OCI-LY7 (cell line): ENCODE data around the gene SBNO1. TPM values are rescaled to one million over a fixed set of nuclear protein-coding genes. Genes with fewer than 3 reads are reported as not detected.
A peak's percentile ranks its signal among the peaks of the same experiment; 100 is the strongest.

Source experiments
- BruUV-seq: library from RNA; stranded (reverse); fragments of 400-500 nt; replicated peaks from 2 replicates; lab custom pipeline; 2021; lab: Mats Ljungman, UMichigan
- CTCF ChIA-PET: fragments of 300-600 bp; sonication (Branson Sonifier 250); formaldehyde crosslinking; loops from one replicate; lab custom pipeline; 2022; ENCODE audit warnings: antibody characterized with exemption; ENCODE audit not compliant: unreplicated experiment; lab: Charles Lee
- POLR2A ChIA-PET: fragments of 300-600 bp; sonication (Branson Sonifier 250); formaldehyde crosslinking; loops from one replicate; lab custom pipeline; 2022; ENCODE audit warnings: antibody characterized with exemption; lab: Charles Lee
- DNase-seq: peaks from one replicate; pipeline ENCODE4 v3.0.0-alpha.2; 2015; ENCODE audit warnings: low spot score
- H2AFZ ChIP-seq: fragments of 200-600 bp; sonication (generic), shearing (Covaris generic); 2 replicates; pipeline ENCODE4 v1.6.1; 2014; ENCODE audit warnings: mild to moderate bottlenecking, antibody characterized with exemption, low read length, moderate library complexity
- H3K27ac ChIP-seq: fragments of 200-600 bp; sonication (generic); 2 replicates; pipeline ENCODE4 v1.5.1; 2014; ENCODE audit warnings: mixed run types, low read depth, mild to moderate bottlenecking, moderate library complexity, low read length, inconsistent platforms; ENCODE audit not compliant: poor library complexity, severe bottlenecking
- H3K36me3 ChIP-seq: fragments of 200-600 bp; sonication (generic); 2 replicates; pipeline ENCODE4 v1.6.1; 2014; ENCODE audit warnings: mild to moderate bottlenecking, antibody characterized with exemption, low read length, moderate library complexity, mixed read lengths; ENCODE audit not compliant: insufficient read depth
- H3K4me1 ChIP-seq: fragments of 200-600 bp; sonication (generic); 2 replicates; pipeline ENCODE4 v1.5.1; 2014; ENCODE audit warnings: mild to moderate bottlenecking, low read length; ENCODE audit not compliant: insufficient read depth, poor library complexity, severe bottlenecking
- H3K4me2 ChIP-seq: fragments of 200-600 bp; sonication (generic); 2 replicates; pipeline ENCODE4 v1.6.1; 2014; ENCODE audit warnings: mild to moderate bottlenecking, low read length
- H3K4me3 ChIP-seq: fragments of 200-600 bp; sonication (generic); 2 replicates; pipeline ENCODE4 v1.5.1; 2014; ENCODE audit warnings: mild to moderate bottlenecking, low read depth, low read length; ENCODE audit not compliant: poor library complexity, severe bottlenecking
- H3K79me2 ChIP-seq: fragments of 200-600 bp; sonication (generic); 2 replicates; pipeline ENCODE4 v1.6.1; 2016; ENCODE audit warnings: low read depth, mild to moderate bottlenecking, low read length, moderate library complexity, mixed read lengths; ENCODE audit not compliant: insufficient read depth
- H3K9me2 ChIP-seq: fragments of 200-600 bp; sonication (generic); 2 replicates; pipeline ENCODE4 v1.6.1; 2016; ENCODE audit warnings: mild to moderate bottlenecking, low read length, mixed read lengths; ENCODE audit not compliant: insufficient read depth
- H3K9me3 ChIP-seq: fragments of 200-600 bp; sonication (generic); 2 replicates; pipeline ENCODE4 v1.6.1; 2014; ENCODE audit warnings: mild to moderate bottlenecking, mixed run types, low read length, mixed read lengths
- H4K20me1 ChIP-seq: fragments of 200-600 bp; sonication (generic); 2 replicates; pipeline ENCODE4 v1.6.1; 2014; ENCODE audit warnings: mild to moderate bottlenecking, antibody characterized with exemption, low read length, moderate library complexity, mixed read lengths; ENCODE audit not compliant: insufficient read depth
- CTCF ChIP-seq: fragments of 200-600 bp; sonication (generic); conservative IDR thresholded peaks from 2 replicates; pipeline ENCODE4 v1.5.1; 2014; ENCODE audit warnings: mild to moderate bottlenecking, antibody characterized with exemption, low read length, moderate library complexity, mixed read lengths
- EZH2phosphoT487 ChIP-seq: fragments of 200-600 bp; sonication (generic); IDR thresholded peaks from 2 replicates; pipeline ENCODE4 v1.6.1; 2018; ENCODE audit warnings: low read depth, borderline replicate concordance, mild to moderate bottlenecking, mixed run types, antibody characterized with exemption, low read length, moderate library complexity, mixed read lengths
- intact Hi-C: fragments of 100-400 bp; cut with micrococcal nuclease; formaldehyde crosslinking; loops from one replicate; pipeline ENCODE4 v1.10.0; 2022; ENCODE audit not compliant: unreplicated experiment
- total RNA-seq, 2 experiments: library from RNA; depleted of rRNA in 1 of 2; stranded (reverse); fragments of >200 nt in 1 of 2; shearing (Covaris generic) in 1 of 2; gene quantifications; 2 replicates each; pipeline ENCODE4 v1.2.3, GENCODE V29; 2014 to 2022

Gene SBNO1
- total RNA-seq, 2 experiments from 2014 or later: 23.7 to 57.3 TPM

DNA sequence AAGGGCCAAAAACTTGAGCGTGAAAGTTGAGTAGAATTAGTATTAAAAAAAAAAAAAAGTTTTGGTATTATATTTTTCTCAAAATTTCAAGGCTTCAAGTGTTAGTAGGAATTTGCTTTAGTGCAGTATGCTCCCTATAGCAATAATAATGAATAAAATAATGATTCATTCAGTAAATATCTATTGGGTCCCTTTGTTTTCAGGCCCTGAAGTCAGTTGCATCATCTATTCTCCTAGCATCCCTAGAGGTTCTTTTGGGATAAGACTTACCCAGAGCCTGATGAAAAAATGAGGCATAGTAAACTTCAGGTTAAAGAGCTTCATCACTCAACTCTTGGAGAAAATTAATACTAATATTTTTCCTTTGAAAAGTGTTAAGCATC, 20.3 kb upstream of the SBNO1 start:
- Histone ChIP-seq H3K9me3 (no peaks in the 10 kb centered on the region), H3K9me2 (no peaks in the 10 kb centered on the region), H3K4me3 (peak overlapping the region; percentile 91), H3K27ac (no peak overlapping the region), H4K20me1 (no peaks in the 10 kb centered on the region), H2AFZ (no peak overlapping the region), H3K79me2 (peaks cover 45% of the 10 kb centered on the region), H3K36me3 (peaks cover 5% of the 10 kb centered on the region; the same call in 1 of the 2 replicates), H3K4me2 (peak overlapping the region; percentile 84), H3K4me1 (peaks cover 39% of the 10 kb centered on the region)
- TF ChIP-seq EZH2phosphoT487: no peak
- TF ChIP-seq CTCF: no peak
- ChIA-PET CTCF (no interaction called here), POLR2A (interaction anchor here (0.5 to 2.1 kb wide), 4 partner anchors 20 to 1498 kb away, joined by 3 to 12 read pairs (median 5); partner anchors contain the start of gene MPHOSPH9)
- intact Hi-C loops: loop anchor here (5.0 kb wide), 1 partner anchor 197 kb away; the partner anchor contains the start of gene TMED2
- DNase-seq: no peak
- TSS peak; percentile 69 for BruUV-seq

DNA sequence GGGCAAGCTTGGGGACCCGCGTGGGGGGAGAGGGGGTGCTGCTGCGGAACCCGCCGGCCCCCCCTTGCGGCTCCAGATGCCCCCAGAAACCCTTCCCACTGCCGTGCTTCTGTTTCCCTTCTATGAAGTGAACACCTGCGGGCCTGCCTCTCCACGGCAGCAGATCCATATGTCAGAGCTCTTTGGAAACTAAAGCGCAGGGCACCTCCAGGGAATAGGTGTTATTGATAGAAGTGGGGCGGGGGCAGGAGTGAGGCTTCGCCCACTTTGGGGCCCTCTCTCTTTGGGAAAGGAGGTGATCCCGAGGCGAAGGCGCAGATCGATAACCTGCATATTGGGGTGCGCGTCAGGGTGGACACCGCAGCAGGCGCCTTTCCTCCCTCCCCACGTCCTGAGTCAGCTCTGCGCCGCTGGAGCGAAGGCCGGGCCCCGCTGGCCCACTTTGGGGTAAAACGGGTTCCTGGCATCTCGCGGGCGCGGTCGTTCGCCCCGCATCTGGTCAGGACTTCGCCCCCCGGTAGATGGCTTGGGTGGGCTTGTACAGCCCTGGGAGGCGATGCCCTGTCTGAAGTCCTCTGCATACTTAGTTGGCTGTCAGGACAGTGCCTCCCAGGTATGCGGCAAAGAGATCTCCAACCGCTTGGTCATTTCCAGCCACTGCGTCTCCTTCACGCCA, 19.8 kb upstream of the SBNO1 start:
- TF ChIP-seq EZH2phosphoT487 (no peak), CTCF (peak; percentile 45; the same call in 1 of the 2 replicates)
- Histone ChIP-seq H3K36me3 (no peaks in the 10 kb centered on the region), H3K4me3 (peak overlapping the region; percentile 91), H3K4me1 (peaks cover 35% of the 10 kb centered on the region), H3K27ac (peak overlapping the region; percentile 58), H3K4me2 (peak overlapping the region; percentile 84), H4K20me1 (no peaks in the 10 kb centered on the region), H3K9me3 (no peaks in the 10 kb centered on the region), H3K9me2 (no peaks in the 10 kb centered on the region), H2AFZ (peak overlapping the region; percentile 55; the same call in 1 of the 2 replicates), H3K79me2 (peaks cover 40% of the 10 kb centered on the region)
- BruUV-seq: no TSS peak
- POLR2A ChIA-PET: interaction anchor here (0.6 to 2.1 kb wide), 4 partner anchors 19 to 152 kb away, joined by 4 to 12 read pairs (median 6); partner anchors contain the start of gene MPHOSPH9
- DNase-seq: peak; percentile 19
- intact Hi-C loops: no loop called here
- CTCF ChIA-PET: interaction anchor here (1.4 kb wide), 1 partner anchor 19 kb away, joined by 4 read pairs; no protein-coding TSS in a partner anchor
